B cell (primary cell): Measurements from ENCODE around the gene PDE3A. TPM values are rescaled to one million over a fixed set of nuclear protein-coding genes. Genes with fewer than 3 reads are reported as not detected.

Experiments used
- ATAC-seq: fragments of 200-7000 bp; cut with Tn5 transposase; one replicate; pipeline ENCODE4 v1.10.0; 2021; ENCODE audit warnings: low read depth, mild to moderate bottlenecking, moderate number of reproducible peaks, moderate library complexity
- CTCF ChIA-PET: fragments of 350-600 bp; sonication (Branson Sonifier 250); formaldehyde crosslinking; loops from one replicate; lab custom pipeline; 2021; ENCODE audit warnings: antibody characterized with exemption, inconsistent platforms; lab: Charles Lee
- POLR2A ChIA-PET: fragments of 350-600 bp; sonication (Branson Sonifier 250); formaldehyde crosslinking; loops from one replicate; lab custom pipeline; 2021; ENCODE audit warnings: antibody characterized with exemption; lab: Charles Lee
- DNase-seq: peaks from one replicate; pipeline ENCODE4 v3.0.0; 2013
- H2AFZ ChIP-seq: 2 replicates; pipeline ENCODE4 v1.6.1; 2012; ENCODE audit warnings: mild to moderate bottlenecking, low read depth, low read length; ENCODE audit not compliant: insufficient read depth, poor library complexity, severe bottlenecking
- H3K27ac ChIP-seq, 2 donors: 1 replicate in 1 of 2; 2 replicates in 1 of 2; pipeline ENCODE4 v1.5.1; 2012 to 2013; ENCODE audit warnings: low read length in 2 of 2, mild to moderate bottlenecking in 2 of 2, moderate library complexity in 1 of 2
- H3K27me3 ChIP-seq, 4 experiments: fragments of 200-600 bp in 1 of 4; sonication (generic) in 1 of 4; replicated peaks in 1 of 4; 1 replicate in 2 of 4; 2 replicates in 2 of 4; pipeline versions ENCODE4 v1.6.1 to v1.7.0; 2013 to 2016; ENCODE audit warnings: low read length in 3 of 4, mild to moderate bottlenecking in 2 of 4, mixed read lengths in 1 of 4, moderate library complexity in 1 of 4; ENCODE audit not compliant: insufficient read depth in 4 of 4, control insufficient read depth in 3 of 4; ENCODE audit errors: control extremely low read depth in 1 of 4
- H3K36me3 ChIP-seq, 2 experiments: replicated peaks in 1 of 2; 1 replicate in 1 of 2; 2 replicates in 1 of 2; pipeline versions ENCODE4 v1.6.1 to v1.7.1; 2013; ENCODE audit warnings: low read length in 1 of 2; ENCODE audit not compliant: insufficient read depth in 2 of 2, control insufficient read depth in 1 of 2; ENCODE audit errors: control extremely low read depth in 1 of 2, extremely low read depth in 1 of 2
- H3K4me1 ChIP-seq, 2 donors: fragments of 200-600 bp in 1 of 2; sonication (generic) in 1 of 2; 1 replicate in 1 of 2; 2 replicates in 1 of 2; pipeline versions ENCODE4 v1.5.1 to v1.6.1; 2013 to 2017; ENCODE audit warnings: low read length in 2 of 2; ENCODE audit not compliant: control insufficient read depth in 2 of 2, insufficient read depth in 2 of 2
- H3K4me2 ChIP-seq: replicated peaks from 2 replicates; pipeline ENCODE3; 2012; ENCODE audit warnings: mild to moderate bottlenecking, low read depth, low read length; ENCODE audit not compliant: poor library complexity, severe bottlenecking
- H3K4me3 ChIP-seq, 5 experiments: fragments of 200-600 bp in 1 of 5; sonication (generic) in 1 of 5; 1 replicate in 3 of 5; 2 replicates in 2 of 5; pipeline versions ENCODE4 v1.5.1 to v1.7.0; 2011 to 2016; ENCODE audit warnings: low read length in 4 of 5, mild to moderate bottlenecking in 4 of 5, low read depth in 2 of 5, control low read depth in 1 of 5, moderate library complexity in 1 of 5; ENCODE audit not compliant: insufficient read depth in 1 of 5; ENCODE audit errors: control extremely low read depth in 1 of 5, extremely low read depth in 1 of 5
- H3K79me2 ChIP-seq: fragments of 200-600 bp; sonication (generic); one replicate; pipeline ENCODE4 v1.6.0; 2016; ENCODE audit warnings: low read length; ENCODE audit not compliant: control insufficient read depth, insufficient read depth
- H3K9ac ChIP-seq: fragments of 200-600 bp; sonication (generic); 2 replicates; pipeline ENCODE4 v1.6.1; 2017; ENCODE audit warnings: mild to moderate bottlenecking, low read length, moderate library complexity
- H3K9me3 ChIP-seq, 3 donors: one replicate each; pipeline versions ENCODE4 v1.6.1 to v1.7.1; 2013; ENCODE audit warnings: low read length in 2 of 3; ENCODE audit not compliant: control insufficient read depth in 2 of 3, insufficient read depth in 1 of 3; ENCODE audit errors: control extremely low read depth in 1 of 3
- H4K20me1 ChIP-seq: 2 replicates; pipeline ENCODE4 v1.6.0; 2012; ENCODE audit warnings: mild to moderate bottlenecking, low read length; ENCODE audit not compliant: insufficient read depth, control insufficient read depth, poor library complexity, severe bottlenecking
- H3K27ac Mint-ChIP-seq: one replicate; pipeline ENCODE4 v1.8.0; 2021; ENCODE audit warnings: mixed read lengths
- H3K27me3 Mint-ChIP-seq: one replicate; pipeline ENCODE4 v1.8.0; 2021; ENCODE audit warnings: mixed read lengths
- H3K4me1 Mint-ChIP-seq: one replicate; pipeline ENCODE4 v1.8.0; 2021; ENCODE audit warnings: mixed read lengths
- H3K4me3 Mint-ChIP-seq: one replicate; pipeline ENCODE4 v1.8.0; 2021; ENCODE audit warnings: mixed read lengths
- H3K9me3 Mint-ChIP-seq: one replicate; pipeline ENCODE4 v1.8.0; 2022; ENCODE audit warnings: mixed read lengths; ENCODE audit not compliant: insufficient read depth
- CTCF ChIP-seq: fragments of 200-600 bp; IDR thresholded peaks from one replicate; pipeline ENCODE4 v1.8.0; 2022; ENCODE audit warnings: antibody characterized with exemption, mild to moderate bottlenecking
- EZH2 ChIP-seq: IDR thresholded peaks from 2 replicates; pipeline ENCODE4 v1.6.1; 2012; ENCODE audit warnings: borderline replicate concordance, low read depth, mild to moderate bottlenecking, moderate library complexity, low read length; ENCODE audit not compliant: insufficient read depth, poor library complexity, severe bottlenecking
- WGBS: methylation state at CpG from one replicate; pipeline ENCODE4 v1.1.5; 2013; ENCODE audit warnings: missing lambda C conversion rate; ENCODE audit not compliant: insufficient coverage; 5-methylcytosine and 5-hydroxymethylcytosine counted together
- intact Hi-C: fragments of 100-400 bp; cut with micrococcal nuclease; formaldehyde crosslinking; loops from one replicate; pipeline ENCODE4 v1.10.0; 2022
- polyA plus RNA-seq: library from polyadenylated mRNA; depleted of rRNA; stranded (reverse); fragments of >200 nt; gene quantifications from 2 replicates; pipeline ENCODE4 v1.2.3, GENCODE V29; 2012
- total RNA-seq, 2 donors: library from RNA; stranded (reverse); fragments of 120-200 nt in 1 of 2; gene quantifications; 1 replicate in 1 of 2; 2 replicates in 1 of 2; pipeline versions ENCODE4 v1.2.3 to v1.2.4, GENCODE V29; 2013 to 2022

PDE3A gene
- total and polyA plus RNA-seq, 2 donors (not counting 1 experiment from before 2014, with no cell fraction given): not detected

GRCh38 chr12:20448781-20449180 is 80.4 kb downstream of the PDE3A start:
- no peaks in the 10 kb centered on the region for H3K36me3 ChIP-seq
- Mint-ChIP-seq H3K4me3 (no peak overlapping the region), H3K27ac (no peak overlapping the region), H3K4me1 (no peaks in the 10 kb centered on the region), H3K9me3 (peaks cover 3% of the 10 kb centered on the region), H3K27me3 (no peaks in the 10 kb centered on the region)
- no peak overlapping the region for H2AFZ ChIP-seq
- no peaks in the 10 kb centered on the region for H4K20me1 ChIP-seq
- DNase-seq (no peak), ATAC-seq (no peak)
- H3K9ac ChIP-seq: no peak overlapping the region
- intact Hi-C loops: no loop called here
- H3K27ac ChIP-seq: no peak overlapping the region
- 100% methylated on average over 1 of the region's 2 CpGs for WGBS
- no peak for TF ChIP-seq EZH2
- TF ChIP-seq CTCF: no peak
- no peak overlapping the region for H3K4me3 ChIP-seq
- no peak overlapping the region for H3K4me2 ChIP-seq
- H3K4me1 ChIP-seq: no peaks in the 10 kb centered on the region
- no peaks in the 10 kb centered on the region for H3K79me2 ChIP-seq
- no peaks in the 10 kb centered on the region for H3K27me3 ChIP-seq
- ChIA-PET CTCF (no interaction called here), POLR2A (no interaction called here)
- H3K9me3 ChIP-seq: peaks cover 0 to 4% (median 0%) of the 10 kb centered on the region in 3 donors

- WGBS: 87% methylated on average over 2 of the region's 2 CpGs
- H3K27me3 Mint-ChIP-seq: no peaks in the 10 kb centered on the region
- Histone ChIP-seq H3K4me1 (no peaks in the 10 kb centered on the region), H3K27me3 (no peaks in the 10 kb centered on the region), H3K9ac (no peak overlapping the region), H3K9me3 (peaks cover 0 to 4% (median 0%) of the 10 kb centered on the region in 3 donors), H2AFZ (no peak overlapping the region), H3K4me3 (no peak overlapping the region), H3K27ac (no peak overlapping the region), H3K4me2 (no peak overlapping the region), H3K79me2 (no peaks in the 10 kb centered on the region), H3K36me3 (no peaks in the 10 kb centered on the region), H4K20me1 (no peaks in the 10 kb centered on the region)
- CTCF ChIA-PET: no interaction called here
- no peak overlapping the region for H3K4me3 Mint-ChIP-seq
- H3K9me3 Mint-ChIP-seq: peaks cover 3% of the 10 kb centered on the region
- POLR2A ChIA-PET: no interaction called here
- DNase-seq (no peak), ATAC-seq (no peak)
- H3K4me1 Mint-ChIP-seq: no peaks in the 10 kb centered on the region
- intact Hi-C loops: no loop called here
- TF ChIP-seq CTCF (no peak), EZH2 (no peak)
- no peak overlapping the region for H3K27ac Mint-ChIP-seq
These were observed 82.3 kb downstream of the PDE3A start for GRCh38 chr12:20450591-20451180.
